GM12801 (cell line): ENCODE results near the gene PPARD.

Experiments used
- TF ChIP-seq, protein P1 (sequence below): IDR thresholded peaks from one replicate; pipeline ENCODE4 v1.5.1; 2011; ENCODE audit warnings: control low read depth; ENCODE audit not compliant: insufficient read length; ENCODE audit errors: extremely low read depth

The PPARD gene

DNA sequence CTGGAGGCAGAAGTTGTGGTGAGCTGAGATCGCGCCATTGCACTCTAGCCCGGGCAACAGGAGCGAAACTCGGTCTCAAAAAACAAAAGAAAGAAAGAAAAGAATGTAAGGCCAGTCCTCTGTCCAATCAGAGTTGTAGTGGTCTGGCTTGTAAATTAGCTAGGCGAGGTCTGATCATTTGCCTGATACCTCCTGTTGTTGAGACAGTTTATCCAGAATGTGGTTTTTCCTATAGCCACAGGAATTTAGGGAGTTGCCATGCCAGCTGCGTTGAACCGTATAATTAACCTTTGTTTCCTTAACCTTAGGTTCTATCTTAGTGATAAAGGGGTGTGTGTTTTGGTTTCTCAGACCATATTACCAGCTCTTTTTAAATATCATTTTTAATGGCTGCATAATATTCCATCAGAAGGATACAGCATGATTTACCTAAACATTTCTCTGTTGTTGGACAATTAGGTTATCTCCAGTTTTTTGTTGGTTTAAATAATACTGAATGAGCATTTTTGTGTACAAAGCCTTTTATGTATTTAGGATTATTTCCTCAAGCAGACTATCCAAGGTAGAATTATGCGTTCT lies 11.7 kb upstream of the PPARD start:
- TF ChIP-seq, protein P1, sequence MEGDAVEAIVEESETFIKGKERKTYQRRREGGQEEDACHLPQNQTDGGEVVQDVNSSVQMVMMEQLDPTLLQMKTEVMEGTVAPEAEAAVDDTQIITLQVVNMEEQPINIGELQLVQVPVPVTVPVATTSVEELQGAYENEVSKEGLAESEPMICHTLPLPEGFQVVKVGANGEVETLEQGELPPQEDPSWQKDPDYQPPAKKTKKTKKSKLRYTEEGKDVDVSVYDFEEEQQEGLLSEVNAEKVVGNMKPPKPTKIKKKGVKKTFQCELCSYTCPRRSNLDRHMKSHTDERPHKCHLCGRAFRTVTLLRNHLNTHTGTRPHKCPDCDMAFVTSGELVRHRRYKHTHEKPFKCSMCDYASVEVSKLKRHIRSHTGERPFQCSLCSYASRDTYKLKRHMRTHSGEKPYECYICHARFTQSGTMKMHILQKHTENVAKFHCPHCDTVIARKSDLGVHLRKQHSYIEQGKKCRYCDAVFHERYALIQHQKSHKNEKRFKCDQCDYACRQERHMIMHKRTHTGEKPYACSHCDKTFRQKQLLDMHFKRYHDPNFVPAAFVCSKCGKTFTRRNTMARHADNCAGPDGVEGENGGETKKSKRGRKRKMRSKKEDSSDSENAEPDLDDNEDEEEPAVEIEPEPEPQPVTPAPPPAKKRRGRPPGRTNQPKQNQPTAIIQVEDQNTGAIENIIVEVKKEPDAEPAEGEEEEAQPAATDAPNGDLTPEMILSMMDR = no peak

DNA sequence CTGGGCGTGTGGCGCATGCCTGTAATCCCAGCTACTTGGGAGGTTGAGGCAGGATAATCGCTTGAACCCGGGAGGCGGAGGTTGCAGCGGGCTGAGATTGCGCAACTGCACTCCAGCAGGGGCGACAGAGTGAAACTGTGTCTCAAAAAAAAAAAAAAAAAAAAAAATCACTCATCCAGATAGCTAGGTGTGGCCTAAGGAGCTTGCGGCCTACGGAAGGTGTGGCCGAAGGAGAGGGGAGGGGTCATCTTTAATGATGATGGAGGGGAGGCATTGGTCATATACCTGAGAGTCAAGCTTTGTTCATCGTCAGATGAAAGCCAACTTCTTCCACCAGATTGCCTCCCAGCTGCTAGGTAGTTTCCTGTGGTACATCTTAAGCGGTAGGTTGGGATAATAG lies 801 bp upstream of the PPARD start:
- TF ChIP-seq, protein P1 = no peak

- TF ChIP-seq, protein P1 = no peak
Measured at GRCh38 chr6:35343092-35343834, 905 bp downstream of the PPARD start.

- TF ChIP-seq, protein P1 = no peak
Measured at GRCh38 chr6:35343835-35344550, 1.6 kb downstream of the PPARD start.

DNA sequence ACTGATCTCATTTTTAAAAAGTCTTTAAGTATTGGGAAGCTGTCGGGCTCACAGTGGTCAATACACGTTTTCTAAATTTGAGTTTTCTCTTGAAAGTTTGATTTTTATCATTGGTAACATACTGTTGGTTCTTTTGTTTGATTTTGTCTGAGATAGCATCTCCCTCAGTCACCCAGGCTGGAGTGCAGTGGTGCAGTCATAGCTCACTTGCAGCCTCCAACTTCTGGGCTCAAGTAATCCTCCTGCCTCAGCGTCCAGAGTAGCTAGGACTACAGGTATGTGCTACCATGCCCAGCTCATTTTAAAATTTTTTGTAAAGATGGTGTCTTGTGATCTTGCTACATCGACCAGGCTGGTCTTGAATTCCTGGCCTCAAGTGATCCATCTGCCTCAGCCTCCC lies 9.1 kb downstream of the PPARD start:
- TF ChIP-seq, protein P1 = no peak

- TF ChIP-seq, protein P1 = no peak
Measured at GRCh38 chr6:35352735-35353134, 10.4 kb downstream of the PPARD start.

DNA sequence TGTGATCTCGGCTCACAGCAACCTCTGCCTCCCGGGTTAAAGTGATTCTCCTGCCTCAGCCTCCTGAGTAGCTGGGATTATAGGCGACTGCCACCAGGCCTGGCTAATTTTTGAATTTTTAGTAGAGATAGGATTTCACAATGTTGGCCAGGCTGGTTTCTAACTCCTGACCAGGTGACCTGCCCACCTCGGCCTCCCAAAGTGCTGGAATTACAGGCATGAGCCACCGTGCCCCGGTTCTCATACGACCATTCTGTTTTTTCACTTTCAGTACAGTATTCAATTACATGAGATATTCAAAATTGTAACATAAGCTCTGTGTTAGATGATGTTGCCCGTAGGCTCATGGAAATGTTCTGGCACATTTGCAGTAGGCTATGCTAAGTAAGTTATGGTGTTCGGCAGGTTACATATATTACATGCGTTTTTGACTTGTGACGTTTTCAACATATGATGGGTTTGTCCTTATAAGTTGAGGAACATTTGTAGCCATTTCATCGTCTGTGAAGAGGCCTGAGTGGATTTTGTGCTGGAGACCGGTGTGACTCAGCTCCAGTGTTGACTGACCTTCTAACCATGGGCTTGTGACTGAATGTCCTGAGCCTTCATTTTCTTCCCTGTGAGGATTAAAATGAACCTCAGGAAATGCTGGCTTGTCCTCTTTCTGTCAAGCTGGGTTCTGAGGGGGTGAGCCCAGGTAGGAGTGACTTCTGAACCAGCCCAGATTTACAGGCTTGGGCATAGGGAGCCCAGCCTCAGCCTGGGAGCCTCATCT lies 12.2 kb downstream of the PPARD start:
- TF ChIP-seq, protein P1 = no peak
